Measurements from ENCODE around the gene SYNDIG1L. TPM values are rescaled to one million over a fixed set of nuclear protein-coding genes. Genes with fewer than 3 reads are reported as not detected.

SYNDIG1L gene
- total and polyA plus RNA-seq, 7 donors = not detected

DNA sequence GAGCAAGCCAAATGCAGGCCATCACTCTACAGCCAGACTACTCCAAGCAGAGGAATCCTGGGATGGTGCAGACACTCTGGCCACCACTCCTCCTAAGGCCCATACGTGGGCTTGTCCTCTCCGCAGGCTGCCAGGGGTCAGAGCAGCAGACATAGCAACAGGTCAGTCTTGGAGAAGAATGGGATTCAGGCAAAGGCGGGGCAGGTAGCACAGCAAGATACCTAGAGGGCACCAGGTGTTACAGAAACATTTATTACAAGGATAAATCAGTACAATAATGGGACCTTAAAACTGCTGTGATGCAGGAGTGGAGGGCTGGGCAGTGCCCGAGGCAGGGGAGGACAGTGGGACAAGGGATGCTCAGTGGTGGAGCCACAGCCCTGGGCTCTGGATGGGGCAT is 20.3 kb downstream of the SYNDIG1L start:
- intact Hi-C loops (cut with DNase I) = no loop called here
- ATAC-seq (no peak), DNase-seq (no peak)
- no peaks in the 10 kb centered on the region for H3K36me3 ChIP-seq (ENCODE audit: insufficient read depth in 1 of 2, low read depth in 1 of 2)
- H3K4me1 ChIP-seq = peaks cover 12% of the 10 kb centered on the region
- no peak overlapping the region for H3K27ac ChIP-seq
- H3K9me3 ChIP-seq = no peaks in the 10 kb centered on the region
- no peak for TF ChIP-seq CTCF (IDR thresholded peaks at IDR 0.05)
- H3K4me3 ChIP-seq = no peak overlapping the region
- peaks cover 0 to 3% (median 0%) of the 10 kb centered on the region in 3 donors for H3K27me3 ChIP-seq (ENCODE audit: insufficient read depth in 3 of 3, low read length in 2 of 3)
- WGBS, 3 donors = 74 to 76% (median 75%) methylated on average over 4 of the region's 4 CpGs

GRCh38 chr14:74404435-74404834 is 21.6 kb downstream of the SYNDIG1L start:
- ATAC-seq = no peak

GRCh38 chr14:74403619-74404417 is 22.2 kb downstream of the SYNDIG1L start:
- Histone ChIP-seq H3K27me3 (ENCODE audit: insufficient read depth in 3 of 3, low read length in 2 of 3) (peaks cover 0 to 5% (median 3%) of the 10 kb centered on the region in 3 donors), H3K4me1 (peaks cover 12% of the 10 kb centered on the region), H3K27ac (no peak overlapping the region), H3K9me3 (no peaks in the 10 kb centered on the region), H3K4me3 (no peak overlapping the region), H3K36me3 (ENCODE audit: insufficient read depth in 1 of 2, low read depth in 1 of 2) (no peaks in the 10 kb centered on the region)
- no peak for DNase-seq
- no peak for ATAC-seq
- 87 to 90% (median 90%) methylated on average over 12 of the region's 12 CpGs for WGBS, 3 donors
- no peak for TF ChIP-seq CTCF (IDR thresholded peaks at IDR 0.05)
- intact Hi-C loops (cut with DNase I) = no loop called here

More at GRCh38 chr14:74404435-74404834, 21.6 kb downstream of the SYNDIG1L start:
- Histone ChIP-seq H3K36me3 (ENCODE audit: insufficient read depth in 1 of 2, low read depth in 1 of 2) (no peaks in the 10 kb centered on the region), H3K27me3 (ENCODE audit: insufficient read depth in 3 of 3, low read length in 2 of 3) (peaks cover 0 to 3% (median 0%) of the 10 kb centered on the region in 3 donors), H3K4me3 (no peak overlapping the region), H3K27ac (no peak overlapping the region), H3K9me3 (no peaks in the 10 kb centered on the region), H3K4me1 (peaks cover 12% of the 10 kb centered on the region)
- TF ChIP-seq CTCF (IDR thresholded peaks at IDR 0.05) = no peak
- 62 to 68% (median 67%) methylated on average over 7 of the region's 7 CpGs for WGBS, 3 donors
- no peak for DNase-seq
- intact Hi-C loops (cut with DNase I) = no loop called here

GRCh38 chr14:74402401-74403251 is 23.4 kb downstream of the SYNDIG1L start:
- intact Hi-C loops (cut with DNase I) = no loop called here

More at GRCh38 chr14:74402401-74403251, 23.4 kb downstream of the SYNDIG1L start:
- Histone ChIP-seq H3K4me3 (no peak overlapping the region), H3K4me1 (peaks cover 12% of the 10 kb centered on the region), H3K27ac (no peak overlapping the region), H3K27me3 (ENCODE audit: insufficient read depth in 3 of 3, low read length in 2 of 3) (peaks cover 0 to 15% (median 3%) of the 10 kb centered on the region in 3 donors), H3K9me3 (no peaks in the 10 kb centered on the region), H3K36me3 (ENCODE audit: insufficient read depth in 1 of 2, low read depth in 1 of 2) (no peaks in the 10 kb centered on the region)
- no peak for TF ChIP-seq CTCF (IDR thresholded peaks at IDR 0.05)
- 37 to 54% (median 52%) methylated on average over 10 of the region's 10 CpGs for WGBS, 3 donors
- no peak for ATAC-seq
- no peak for DNase-seq

Data from psoas muscle (tissue), 8 donors.